ENCODE measurements around the gene ATP6V1G3.
"Not testable (repeated sequence)": the region's sequence is repeated elsewhere in the genome, so short reads cannot be mapped to it uniquely, and the experiment has no call there.

The ATP6V1G3 gene

DNA sequence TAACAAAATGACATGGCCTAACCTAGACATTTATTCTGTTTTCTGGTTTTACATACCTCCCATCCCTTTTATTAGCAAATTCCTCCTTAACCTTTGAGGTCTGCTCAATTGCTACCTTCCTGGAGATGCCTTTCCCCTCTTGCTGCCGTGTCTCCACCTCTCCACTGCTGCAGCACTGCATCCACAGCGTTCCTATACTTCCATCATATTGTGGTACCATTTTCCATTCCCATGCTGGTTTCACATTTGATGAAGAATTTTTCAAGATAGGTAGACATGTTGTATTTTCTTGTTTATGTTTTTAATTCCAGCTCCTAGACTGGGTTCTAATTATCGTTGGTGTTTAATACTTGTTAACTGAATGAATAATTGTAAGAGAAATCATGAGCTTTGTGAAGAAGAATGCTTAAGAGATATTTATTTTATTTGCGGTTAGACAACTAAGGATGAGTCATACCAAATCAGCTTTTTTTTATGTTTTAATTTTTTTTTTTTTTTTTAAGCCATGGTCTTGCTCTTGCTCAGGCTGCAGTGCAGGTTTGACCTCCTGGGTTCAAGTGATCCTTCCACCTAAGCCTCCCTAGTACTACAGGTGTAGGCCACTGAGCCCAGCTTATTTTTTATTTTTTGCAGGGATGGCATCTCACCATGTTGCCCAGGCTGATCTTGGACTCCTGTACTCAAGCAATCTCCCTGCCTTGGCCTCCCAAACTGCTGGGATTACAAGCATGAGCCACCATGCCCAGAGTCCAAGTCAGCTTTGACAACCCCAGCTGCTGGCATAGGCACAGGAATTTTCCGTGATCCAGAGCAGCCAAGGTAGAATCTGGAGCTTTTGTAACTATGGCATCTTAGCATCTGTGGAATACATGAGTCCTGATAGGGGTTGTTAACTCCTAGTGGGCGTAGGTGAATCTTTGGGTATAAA, 44.0 kb downstream of the ATP6V1G3 start:
- no peak for DNase-seq

- DNase-seq: no peak
These were observed 44.8 kb downstream of the ATP6V1G3 start for GRCh38 chr1:198495631-198496030.

DNA sequence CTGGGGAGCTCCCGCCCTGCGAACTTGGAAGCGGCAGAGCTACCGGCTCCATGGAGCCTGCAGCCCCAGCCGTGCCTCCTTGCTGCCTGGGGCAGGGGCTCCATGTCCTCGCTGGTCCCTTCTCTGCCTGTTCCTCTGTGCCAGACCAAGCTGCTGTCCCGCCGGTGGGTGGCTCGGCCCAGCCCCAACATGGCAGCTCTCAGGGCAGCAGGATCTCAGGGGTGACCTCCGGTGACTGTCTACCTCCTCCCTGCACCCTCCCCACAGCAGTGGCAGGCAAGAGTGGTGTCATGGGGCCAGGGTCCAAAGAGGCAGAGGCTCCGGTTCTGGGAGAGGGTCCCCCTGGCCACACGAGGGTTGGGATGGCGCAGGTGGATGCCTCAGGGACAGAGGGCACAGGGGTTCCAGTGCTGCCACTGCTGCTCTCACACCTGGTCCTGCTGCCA, 45.8 kb downstream of the ATP6V1G3 start:
- no peak for DNase-seq

DNA sequence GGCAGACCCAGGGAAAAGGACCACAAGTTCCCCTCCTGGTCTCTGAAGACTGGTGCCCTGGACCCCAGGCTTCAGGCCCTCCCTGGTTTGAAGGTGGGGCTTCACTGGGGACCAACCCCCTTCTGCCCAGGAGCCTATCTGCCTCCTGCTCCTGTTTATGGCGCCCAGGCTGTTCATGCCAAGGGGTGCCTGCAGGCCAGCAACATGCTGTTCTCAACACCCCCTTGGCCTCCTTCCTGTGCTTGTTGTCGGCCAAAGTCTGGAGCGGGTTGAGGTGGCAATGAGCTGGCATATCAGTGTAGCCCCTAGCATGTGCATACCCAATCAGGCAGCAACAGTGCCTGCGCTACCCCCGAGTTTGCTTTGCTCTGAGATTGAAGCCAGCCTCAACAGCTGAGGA, 46.3 kb downstream of the ATP6V1G3 start:
- no peak for DNase-seq

DNA sequence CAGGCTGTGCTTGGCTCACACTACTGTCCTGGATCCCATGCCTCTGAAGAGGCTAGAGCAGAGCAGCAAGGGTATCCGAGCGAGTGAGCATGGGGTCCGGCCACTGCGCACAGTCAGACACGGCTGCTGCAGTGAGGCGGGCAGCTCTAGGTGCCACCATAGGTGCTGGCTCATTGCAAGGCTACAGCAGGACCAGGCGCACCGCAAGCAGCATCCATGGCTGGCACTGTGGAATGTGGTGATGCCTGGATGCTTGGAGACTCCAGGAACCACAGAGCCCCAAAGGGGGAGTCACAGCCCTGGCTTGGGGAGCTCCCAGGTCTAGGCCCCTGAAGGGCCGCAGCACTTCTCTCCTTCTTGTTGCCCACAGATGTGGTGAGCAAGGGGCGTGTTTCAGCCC, 47.2 kb downstream of the ATP6V1G3 start:
- DNase-seq: no peak

DNA sequence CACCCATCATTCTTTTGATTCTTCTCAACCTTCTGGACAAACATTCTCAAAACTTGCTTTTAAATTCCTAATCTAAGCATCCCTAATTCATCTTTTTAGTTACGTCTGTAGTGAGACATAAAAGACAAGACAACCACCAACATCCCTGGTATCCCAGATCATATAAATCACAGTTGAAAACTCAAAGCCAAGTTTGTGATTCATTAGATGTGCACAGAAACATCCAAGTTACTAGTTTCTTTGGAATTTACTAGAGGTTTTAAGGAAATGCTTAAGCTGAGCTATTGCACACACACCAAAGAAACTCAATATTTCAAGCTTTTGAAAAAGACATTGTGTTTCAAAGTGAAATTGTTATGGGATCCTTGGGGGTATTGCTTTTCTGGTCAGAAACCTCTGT, 47.6 kb downstream of the ATP6V1G3 start:
- DNase-seq: no peak

- DNase-seq: no peak
These were observed 48.9 kb downstream of the ATP6V1G3 start for GRCh38 chr1:198491596-198491995.

GRCh38 chr1:198491028-198491427, 49.5 kb downstream of the ATP6V1G3 start:
- no peak for DNase-seq

DNA sequence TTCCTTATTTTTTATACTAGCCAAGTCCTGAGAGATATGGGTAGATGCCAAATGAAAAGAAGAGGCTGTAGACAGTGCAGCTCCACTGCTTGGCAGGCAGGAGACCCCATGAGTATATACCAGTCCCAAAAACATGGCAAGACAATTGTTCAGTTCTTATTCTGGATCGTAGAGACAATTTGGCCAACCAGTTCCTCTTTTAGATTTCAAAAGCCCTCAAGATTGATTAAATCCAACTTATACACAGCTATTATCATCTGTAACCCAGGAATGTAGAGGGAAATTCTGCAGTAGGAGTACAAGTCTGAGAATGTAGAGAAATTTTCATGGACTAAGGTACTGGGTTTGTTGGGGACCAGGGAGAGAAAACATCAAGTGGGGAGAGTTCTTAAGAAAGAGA, 50.3 kb downstream of the ATP6V1G3 start:
- no peak for DNase-seq

- no peak for DNase-seq
These were observed 53.6 kb downstream of the ATP6V1G3 start for GRCh38 chr1:198486903-198487302.

- no peak for DNase-seq
These were observed 56.8 kb downstream of the ATP6V1G3 start for GRCh38 chr1:198483645-198484044.

DNA sequence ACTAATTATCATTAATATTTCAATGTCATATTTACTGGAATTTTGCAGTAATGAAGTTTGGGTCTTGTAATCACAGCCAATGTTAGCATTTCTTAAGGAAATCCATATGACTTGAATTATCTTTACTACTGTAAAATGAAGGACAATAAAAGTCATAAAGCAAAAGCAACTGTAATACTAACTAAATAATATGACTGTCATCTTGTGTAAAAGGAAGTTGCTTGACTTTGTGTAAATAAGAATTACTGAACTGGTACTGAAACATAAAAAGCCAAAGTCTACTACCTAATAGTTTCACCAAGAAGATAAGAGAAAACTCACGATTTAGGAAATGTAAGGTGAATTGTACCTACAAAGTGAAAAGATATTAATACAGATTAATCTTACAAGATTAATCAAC, 57.5 kb downstream of the ATP6V1G3 start:
- DNase-seq: no peak

GRCh38 chr1:198481661-198482060, 58.8 kb downstream of the ATP6V1G3 start:
- DNase-seq: no peak

DNA sequence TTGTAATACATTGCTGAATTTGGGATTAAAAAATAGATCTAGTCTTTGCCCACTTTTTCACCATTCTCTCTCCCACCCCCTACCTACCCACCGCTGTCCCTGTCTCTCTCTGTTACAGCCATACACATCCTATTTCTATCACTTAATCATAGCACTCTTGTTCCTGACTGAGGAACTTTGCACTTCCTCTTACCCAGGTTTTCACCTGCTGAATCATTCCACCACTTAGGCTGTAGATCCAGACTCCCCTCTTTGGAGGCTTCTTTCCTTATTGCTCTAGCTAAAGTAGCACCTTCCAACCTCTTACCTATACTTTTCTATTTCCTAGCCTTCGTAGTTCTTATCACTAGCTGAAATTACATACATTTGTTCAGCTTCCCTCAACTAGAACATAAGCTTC, 59.6 kb downstream of the ATP6V1G3 start:
- DNase-seq: no peak

DNA sequence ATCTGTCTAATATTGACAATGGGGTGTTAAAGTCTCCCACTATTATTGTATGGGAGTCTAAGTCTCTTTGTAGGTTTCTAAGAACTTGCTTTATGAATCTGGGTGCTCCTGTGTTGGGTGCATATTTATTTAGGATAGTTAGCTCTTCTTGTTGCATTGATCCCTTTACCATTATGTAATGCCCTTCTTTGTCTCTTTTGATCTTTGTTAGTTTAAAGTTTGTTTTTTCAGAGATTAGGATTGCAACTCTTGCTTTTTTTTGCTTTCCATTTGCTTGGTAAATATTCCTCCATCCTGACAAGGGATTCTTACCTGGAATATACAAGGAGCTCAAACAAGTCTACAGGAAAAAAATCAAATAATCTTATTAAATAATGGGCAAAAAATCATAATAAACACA, 63.1 kb downstream of the ATP6V1G3 start:
- not testable (repeated sequence) for DNase-seq

Data from NCI-H1105 (cell line).